Smooth muscle cell (in vitro differentiated cells): ENCODE data around the gene CAMK1D. TPM values are rescaled to one million over a fixed set of nuclear protein-coding genes. Genes with fewer than 3 reads are reported as not detected.
A peak's percentile ranks its signal among the peaks of the same experiment; 100 is the strongest.

Experiments used
- DNase-seq: peaks from one replicate; lab custom pipeline; 2025; ENCODE audit not compliant: unreplicated experiment; lab: John Stamatoyannopoulos, UW
- H2AFZ ChIP-seq: fragments of 200-600 bp; sonication (generic); 2 replicates; pipeline ENCODE4 v1.6.0; 2016; ENCODE audit warnings: antibody characterized with exemption, low read depth, mild to moderate bottlenecking
- H3F3A ChIP-seq: fragments of 200-600 bp; sonication (generic); 2 replicates; pipeline ENCODE4 v1.6.0; 2017; ENCODE audit warnings: antibody characterized with exemption, low read depth
- H3K27ac ChIP-seq: fragments of 200-600 bp; sonication (generic); 2 replicates; pipeline ENCODE4 v1.5.1; 2016; ENCODE audit warnings: low read depth, mild to moderate bottlenecking
- H3K27me3 ChIP-seq: fragments of 200-600 bp; sonication (generic); 2 replicates; pipeline ENCODE4 v1.6.1; 2016; ENCODE audit warnings: low read depth, mild to moderate bottlenecking
- H3K36me3 ChIP-seq: fragments of 200-600 bp; sonication (generic); 2 replicates; pipeline ENCODE4 v1.5.1; 2016; ENCODE audit warnings: low read depth
- H3K4me1 ChIP-seq: fragments of 200-600 bp; sonication (generic); 2 replicates; pipeline ENCODE4 v1.5.1; 2016; ENCODE audit warnings: low read depth
- H3K4me2 ChIP-seq: fragments of 200-600 bp; sonication (generic); 2 replicates; pipeline ENCODE4 v1.6.0; 2016; ENCODE audit warnings: mild to moderate bottlenecking
- H3K4me3 ChIP-seq: fragments of 200-600 bp; sonication (generic); 2 replicates; pipeline ENCODE4 v1.5.1; 2016; ENCODE audit warnings: mild to moderate bottlenecking
- H3K79me2 ChIP-seq: fragments of 200-600 bp; sonication (generic); 2 replicates; pipeline ENCODE4 v1.6.0; 2016; ENCODE audit warnings: low read depth, mild to moderate bottlenecking
- H3K9ac ChIP-seq: fragments of 200-600 bp; sonication (generic); 2 replicates; pipeline ENCODE4 v1.6.0; 2016; ENCODE audit warnings: low read depth
- H3K9me3 ChIP-seq: fragments of 200-600 bp; sonication (generic); replicated peaks from 2 replicates; pipeline ENCODE4 v1.5.1; 2016; ENCODE audit warnings: low read depth
- H4K20me1 ChIP-seq: fragments of 200-600 bp; sonication (generic); 2 replicates; pipeline ENCODE4 v1.6.0; 2016; ENCODE audit warnings: low read depth
- CTCF ChIP-seq: fragments of 200-600 bp; sonication (generic); IDR thresholded peaks from 2 replicates; pipeline ENCODE4 v1.5.1; 2017; ENCODE audit warnings: borderline replicate concordance, mild to moderate bottlenecking, antibody characterized with exemption; ENCODE audit not compliant: insufficient read depth, poor library complexity, severe bottlenecking
- WGBS: methylation state at CpG from one replicate; pipeline ENCODE4 v1.1.7; 2016; ENCODE audit warnings: low lambda C conversion rate; 5-methylcytosine and 5-hydroxymethylcytosine counted together
- polyA plus RNA-seq: library from polyadenylated mRNA; unstranded; fragments of >200 nt; fragmentation: Nextera tagmentation; extraction: Ambion mirVana; gene quantifications from 2 replicates; pipeline ENCODE4 v1.2.1, GENCODE V29; 2016
- total RNA-seq: library from RNA; depleted of rRNA; stranded (reverse); fragments of >200 nt; gene quantifications from 2 replicates; pipeline ENCODE4 v1.2.3, GENCODE V29; 2014

CAMK1D gene
- total and polyA plus RNA-seq, 2 experiments from 2014 or later = 1.6 to 2.3 TPM

DNA sequence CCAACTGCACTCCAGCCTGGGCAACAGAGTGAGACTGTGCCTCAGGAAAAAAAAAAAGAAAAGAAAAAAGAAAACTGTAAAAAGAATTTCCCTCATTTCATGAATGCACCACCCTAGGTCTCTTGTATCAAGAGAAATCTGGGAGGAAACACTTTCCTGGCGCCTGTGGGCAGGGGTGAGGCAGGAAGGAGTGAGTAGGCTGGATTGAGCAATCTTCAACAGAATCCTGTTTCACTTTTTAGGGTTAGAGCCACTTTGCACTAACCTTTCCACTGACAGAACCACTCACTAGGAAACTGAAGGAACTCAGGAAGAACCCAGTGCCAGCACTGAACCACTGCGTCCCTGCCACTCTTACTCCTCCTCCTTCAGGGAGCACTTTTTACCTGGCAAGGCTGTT is 370.0 kb downstream of the CAMK1D start:
- Histone ChIP-seq H2AFZ (no peak overlapping the region), H4K20me1 (no peaks in the 10 kb centered on the region), H3K27me3 (no peaks in the 10 kb centered on the region), H3K36me3 (no peaks in the 10 kb centered on the region), H3K4me1 (peaks cover 4% of the 10 kb centered on the region), H3K4me2 (peak overlapping the region; percentile 11), H3K9me3 (no peaks in the 10 kb centered on the region), H3K27ac (no peak overlapping the region), H3K79me2 (no peaks in the 10 kb centered on the region), H3K4me3 (no peak overlapping the region), H3F3A (peaks cover 7% of the 10 kb centered on the region), H3K9ac (no peak overlapping the region)
- 91% methylated on average over 2 of the region's 2 CpGs for WGBS
- DNase-seq = no peak
- no peak for TF ChIP-seq CTCF

DNA sequence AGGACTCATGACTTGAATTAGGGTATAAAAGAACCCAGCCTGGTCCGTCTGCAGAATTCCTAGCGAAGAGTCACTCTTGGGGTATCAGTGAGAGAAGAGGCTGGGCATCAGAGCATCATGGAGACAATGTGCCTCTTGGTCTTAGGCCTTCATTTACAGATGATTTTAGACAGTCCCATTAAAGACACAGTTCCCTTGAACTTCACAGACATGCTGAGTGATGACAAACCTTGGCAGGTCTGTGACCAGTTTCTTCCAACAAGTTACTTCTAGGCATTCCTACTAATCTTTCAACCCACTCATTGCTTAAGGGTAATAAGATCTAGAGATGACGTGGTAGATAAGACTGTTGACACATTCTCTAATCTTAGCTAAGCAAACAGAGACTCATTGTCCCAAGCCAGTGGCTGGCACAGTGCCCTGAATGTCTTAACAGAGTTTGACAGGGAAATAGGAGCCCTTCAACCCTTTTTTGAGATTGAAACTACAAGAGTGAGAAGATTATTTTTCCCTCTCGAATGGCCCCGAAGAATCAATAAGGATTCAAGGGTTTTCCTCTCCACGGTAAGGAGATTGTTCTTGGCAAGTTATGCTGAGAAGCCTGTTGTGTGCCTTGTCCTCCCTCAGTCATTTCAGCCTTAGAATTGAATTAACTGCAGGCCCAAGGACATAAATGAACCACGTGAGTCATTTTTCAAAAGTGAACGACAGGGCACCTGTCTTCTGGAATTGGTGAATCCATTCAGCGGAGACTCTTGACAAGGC is 371.1 kb downstream of the CAMK1D start:
- Histone ChIP-seq H3F3A (peaks cover 7% of the 10 kb centered on the region), H3K79me2 (no peaks in the 10 kb centered on the region), H3K9me3 (no peaks in the 10 kb centered on the region), H3K4me1 (peaks cover 8% of the 10 kb centered on the region), H4K20me1 (no peaks in the 10 kb centered on the region), H3K27ac (peak overlapping the region; percentile 69), H3K4me3 (no peak overlapping the region), H2AFZ (no peak overlapping the region), H3K27me3 (no peaks in the 10 kb centered on the region), H3K9ac (no peak overlapping the region), H3K4me2 (peak overlapping the region; percentile 29), H3K36me3 (no peaks in the 10 kb centered on the region)
- DNase-seq = no peak
- 46% methylated on average over 9 of the region's 9 CpGs for WGBS
- TF ChIP-seq CTCF = no peak

DNA sequence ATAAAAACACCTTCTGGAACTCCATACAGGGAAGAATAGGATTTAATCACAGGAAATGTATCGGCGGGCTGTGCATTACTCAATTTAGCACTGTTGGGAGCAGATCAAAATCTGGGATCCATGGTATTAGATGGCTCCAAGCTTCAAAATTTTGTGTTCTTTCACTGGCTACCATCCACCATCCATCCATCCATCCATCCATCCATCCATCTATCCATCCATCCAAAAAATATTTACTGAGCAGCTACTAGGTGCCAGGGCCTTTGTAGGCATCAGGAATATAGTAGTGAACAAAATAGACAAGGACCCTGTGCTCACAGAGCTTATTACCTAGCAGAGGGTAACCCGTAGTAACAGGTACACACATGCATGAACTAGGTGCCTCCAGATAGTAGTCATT is 372.0 kb downstream of the CAMK1D start:
- WGBS = 96% methylated on average over 3 of the region's 3 CpGs
- no peak overlapping the region for H3K9ac ChIP-seq
- H3K27me3 ChIP-seq = no peaks in the 10 kb centered on the region
- H4K20me1 ChIP-seq = no peaks in the 10 kb centered on the region
- H3K4me1 ChIP-seq = peaks cover 8% of the 10 kb centered on the region
- no peak overlapping the region for H3K4me2 ChIP-seq
- no peak overlapping the region for H3K27ac ChIP-seq
- no peak overlapping the region for H3K4me3 ChIP-seq
- no peaks in the 10 kb centered on the region for H3K79me2 ChIP-seq
- H3F3A ChIP-seq = peaks cover 7% of the 10 kb centered on the region
- no peak for TF ChIP-seq CTCF
- DNase-seq = no peak
- H2AFZ ChIP-seq = no peak overlapping the region
- H3K36me3 ChIP-seq = no peaks in the 10 kb centered on the region
- H3K9me3 ChIP-seq = no peaks in the 10 kb centered on the region

GRCh38 chr10:12723220-12723619 is 373.9 kb downstream of the CAMK1D start:
- no peak overlapping the region for H2AFZ ChIP-seq
- H3K4me3 ChIP-seq = no peak overlapping the region
- H3K27me3 ChIP-seq = no peaks in the 10 kb centered on the region
- H3F3A ChIP-seq = peaks cover 16% of the 10 kb centered on the region
- WGBS = 80% methylated on average over 4 of the region's 4 CpGs
- no peak overlapping the region for H3K4me2 ChIP-seq
- H3K36me3 ChIP-seq = no peaks in the 10 kb centered on the region
- no peak for DNase-seq
- H3K27ac ChIP-seq = no peak overlapping the region
- no peaks in the 10 kb centered on the region for H3K9me3 ChIP-seq
- peaks cover 16% of the 10 kb centered on the region for H4K20me1 ChIP-seq
- no peak overlapping the region for H3K9ac ChIP-seq
- H3K4me1 ChIP-seq = peaks cover 11% of the 10 kb centered on the region
- no peak for TF ChIP-seq CTCF
- no peaks in the 10 kb centered on the region for H3K79me2 ChIP-seq
